ENCODE measurements around the gene STK17A.

The STK17A gene

GRCh38 chr7:43629857-43630256 lies 46.9 kb downstream of the STK17A start:
- Histone ChIP-seq H3K36me3 (ENCODE audit: control insufficient read depth, insufficient read depth, low read length) (peaks cover 42% of the 10 kb centered on the region), H3K9me3 (ENCODE audit: control insufficient read depth, low read length) (no peaks in the 10 kb centered on the region), H3K4me1 (ENCODE audit: control insufficient read depth, insufficient read depth, low read length, poor library complexity, severe bottlenecking) (peaks cover 8% of the 10 kb centered on the region), H3K27me3 (replicated peaks; ENCODE audit: control insufficient read depth, insufficient read depth, low read length, poor library complexity, severe bottlenecking) (no peaks in the 10 kb centered on the region), H3K27ac (ENCODE audit: insufficient read depth, low read length, poor library complexity, severe bottlenecking) (no peak overlapping the region), H3K4me3 (ENCODE audit: insufficient read depth, low read depth, low read length, poor library complexity, severe bottlenecking) (no peak overlapping the region)
- DNase-seq: no peak

DNA sequence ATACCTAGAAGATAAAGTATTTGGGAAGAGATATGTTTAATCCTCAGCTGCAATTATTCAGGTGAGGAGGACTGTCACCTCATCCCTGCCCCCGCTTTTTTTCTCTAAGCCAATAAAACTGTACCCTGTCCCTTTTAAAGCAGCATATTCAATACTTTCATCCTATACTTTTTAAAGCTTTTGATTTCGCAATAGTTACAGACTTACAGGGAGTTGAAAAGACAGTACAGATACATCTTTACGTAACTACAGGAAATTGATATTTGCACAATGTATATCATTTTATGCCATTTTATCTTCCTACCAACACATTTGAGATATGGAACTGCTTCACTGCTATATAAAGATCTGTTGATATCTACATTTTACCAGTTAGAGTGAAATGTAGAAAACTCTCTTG lies 47.6 kb downstream of the STK17A start:
- no peaks in the 10 kb centered on the region for H3K27me3 ChIP-seq (replicated peaks; ENCODE audit: control insufficient read depth, insufficient read depth, low read length, poor library complexity, severe bottlenecking)
- H3K36me3 ChIP-seq (ENCODE audit: control insufficient read depth, insufficient read depth, low read length): peaks cover 42% of the 10 kb centered on the region
- no peak overlapping the region for H3K27ac ChIP-seq (ENCODE audit: insufficient read depth, low read length, poor library complexity, severe bottlenecking)
- no peak for DNase-seq
- no peak overlapping the region for H3K4me3 ChIP-seq (ENCODE audit: insufficient read depth, low read depth, low read length, poor library complexity, severe bottlenecking)
- H3K9me3 ChIP-seq (ENCODE audit: control insufficient read depth, low read length): no peaks in the 10 kb centered on the region
- peaks cover 1% of the 10 kb centered on the region for H3K4me1 ChIP-seq (ENCODE audit: control insufficient read depth, insufficient read depth, low read length, poor library complexity, severe bottlenecking)

GRCh38 chr7:43631559-43631958 lies 48.7 kb downstream of the STK17A start:
- Histone ChIP-seq H3K4me3 (ENCODE audit: insufficient read depth, low read depth, low read length, poor library complexity, severe bottlenecking) (no peak overlapping the region), H3K27ac (ENCODE audit: insufficient read depth, low read length, poor library complexity, severe bottlenecking) (no peak overlapping the region), H3K27me3 (replicated peaks; ENCODE audit: control insufficient read depth, insufficient read depth, low read length, poor library complexity, severe bottlenecking) (no peaks in the 10 kb centered on the region), H3K36me3 (ENCODE audit: control insufficient read depth, insufficient read depth, low read length) (peaks cover 44% of the 10 kb centered on the region), H3K9me3 (ENCODE audit: control insufficient read depth, low read length) (no peaks in the 10 kb centered on the region), H3K4me1 (ENCODE audit: control insufficient read depth, insufficient read depth, low read length, poor library complexity, severe bottlenecking) (no peaks in the 10 kb centered on the region)
- DNase-seq: no peak

- Histone ChIP-seq H3K4me3 (ENCODE audit: insufficient read depth, low read depth, low read length, poor library complexity, severe bottlenecking) (no peak overlapping the region), H3K9me3 (ENCODE audit: control insufficient read depth, low read length) (no peaks in the 10 kb centered on the region), H3K36me3 (ENCODE audit: control insufficient read depth, insufficient read depth, low read length) (peaks cover 39% of the 10 kb centered on the region), H3K27ac (ENCODE audit: insufficient read depth, low read length, poor library complexity, severe bottlenecking) (no peak overlapping the region), H3K4me1 (ENCODE audit: control insufficient read depth, insufficient read depth, low read length, poor library complexity, severe bottlenecking) (peaks cover 9% of the 10 kb centered on the region), H3K27me3 (replicated peaks; ENCODE audit: control insufficient read depth, insufficient read depth, low read length, poor library complexity, severe bottlenecking) (no peaks in the 10 kb centered on the region)
- DNase-seq: no peak
These were observed 49.8 kb downstream of the STK17A start for GRCh38 chr7:43632746-43633145.

- Histone ChIP-seq H3K36me3 (ENCODE audit: control insufficient read depth, insufficient read depth, low read length) (peaks cover 38% of the 10 kb centered on the region), H3K9me3 (ENCODE audit: control insufficient read depth, low read length) (no peaks in the 10 kb centered on the region), H3K4me3 (ENCODE audit: insufficient read depth, low read depth, low read length, poor library complexity, severe bottlenecking) (no peak overlapping the region), H3K27me3 (replicated peaks; ENCODE audit: control insufficient read depth, insufficient read depth, low read length, poor library complexity, severe bottlenecking) (no peaks in the 10 kb centered on the region), H3K4me1 (ENCODE audit: control insufficient read depth, insufficient read depth, low read length, poor library complexity, severe bottlenecking) (peaks cover 18% of the 10 kb centered on the region), H3K27ac (ENCODE audit: insufficient read depth, low read length, poor library complexity, severe bottlenecking) (no peak overlapping the region)
- no peak for DNase-seq
These were observed 51.5 kb downstream of the STK17A start for GRCh38 chr7:43634384-43634783.

- H3K4me3 ChIP-seq (ENCODE audit: insufficient read depth, low read depth, low read length, poor library complexity, severe bottlenecking): no peak overlapping the region
- H3K4me1 ChIP-seq (ENCODE audit: control insufficient read depth, insufficient read depth, low read length, poor library complexity, severe bottlenecking): peaks cover 18% of the 10 kb centered on the region
- H3K9me3 ChIP-seq (ENCODE audit: control insufficient read depth, low read length): no peaks in the 10 kb centered on the region
- no peaks in the 10 kb centered on the region for H3K27me3 ChIP-seq (replicated peaks; ENCODE audit: control insufficient read depth, insufficient read depth, low read length, poor library complexity, severe bottlenecking)
- DNase-seq: no peak
- H3K36me3 ChIP-seq (ENCODE audit: control insufficient read depth, insufficient read depth, low read length): peaks cover 41% of the 10 kb centered on the region
- peak overlapping the region; percentile 19 for H3K27ac ChIP-seq (ENCODE audit: insufficient read depth, low read length, poor library complexity, severe bottlenecking)
These were observed 53.2 kb downstream of the STK17A start for GRCh38 chr7:43636093-43636492.

GRCh38 chr7:43637114-43637806 lies 54.4 kb downstream of the STK17A start:
- no peak overlapping the region for H3K4me3 ChIP-seq (ENCODE audit: insufficient read depth, low read depth, low read length, poor library complexity, severe bottlenecking)
- peaks cover 40% of the 10 kb centered on the region for H3K36me3 ChIP-seq (ENCODE audit: control insufficient read depth, insufficient read depth, low read length)
- no peaks in the 10 kb centered on the region for H3K27me3 ChIP-seq (replicated peaks; ENCODE audit: control insufficient read depth, insufficient read depth, low read length, poor library complexity, severe bottlenecking)
- H3K4me1 ChIP-seq (ENCODE audit: control insufficient read depth, insufficient read depth, low read length, poor library complexity, severe bottlenecking): peaks cover 18% of the 10 kb centered on the region
- no peak for DNase-seq
- no peaks in the 10 kb centered on the region for H3K9me3 ChIP-seq (ENCODE audit: control insufficient read depth, low read length)
- H3K27ac ChIP-seq (ENCODE audit: insufficient read depth, low read length, poor library complexity, severe bottlenecking): peak overlapping the region; percentile 53

- Histone ChIP-seq H3K27ac (ENCODE audit: insufficient read depth, low read length, poor library complexity, severe bottlenecking) (peak overlapping the region; percentile 30), H3K4me1 (ENCODE audit: control insufficient read depth, insufficient read depth, low read length, poor library complexity, severe bottlenecking) (peaks cover 24% of the 10 kb centered on the region), H3K36me3 (ENCODE audit: control insufficient read depth, insufficient read depth, low read length) (peaks cover 28% of the 10 kb centered on the region), H3K4me3 (ENCODE audit: insufficient read depth, low read depth, low read length, poor library complexity, severe bottlenecking) (no peak overlapping the region), H3K9me3 (ENCODE audit: control insufficient read depth, low read length) (no peaks in the 10 kb centered on the region), H3K27me3 (replicated peaks; ENCODE audit: control insufficient read depth, insufficient read depth, low read length, poor library complexity, severe bottlenecking) (no peaks in the 10 kb centered on the region)
- DNase-seq: no peak
These were observed 57.1 kb downstream of the STK17A start for GRCh38 chr7:43639858-43640491.

DNA sequence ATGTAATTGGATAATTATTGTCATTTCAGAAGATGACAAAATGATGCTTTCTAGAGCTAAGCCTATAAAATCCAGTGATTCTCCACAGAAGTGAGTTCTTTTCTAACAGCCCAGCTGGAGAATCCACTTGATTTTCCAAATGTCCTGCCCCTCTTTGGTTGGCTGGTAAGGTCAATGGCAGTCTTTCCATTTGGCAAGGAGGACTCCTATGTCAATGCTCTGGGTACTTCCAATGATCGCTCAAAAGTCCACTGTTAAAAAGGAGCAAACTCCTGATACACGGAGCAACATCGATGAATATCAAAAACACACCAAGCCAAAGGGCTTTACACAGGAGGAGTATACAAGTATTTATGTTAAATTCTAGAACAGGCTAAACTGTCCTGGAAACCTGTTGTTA lies 57.8 kb downstream of the STK17A start:
- Histone ChIP-seq H3K4me3 (ENCODE audit: insufficient read depth, low read depth, low read length, poor library complexity, severe bottlenecking) (no peak overlapping the region), H3K27me3 (replicated peaks; ENCODE audit: control insufficient read depth, insufficient read depth, low read length, poor library complexity, severe bottlenecking) (no peaks in the 10 kb centered on the region), H3K9me3 (ENCODE audit: control insufficient read depth, low read length) (no peaks in the 10 kb centered on the region), H3K4me1 (ENCODE audit: control insufficient read depth, insufficient read depth, low read length, poor library complexity, severe bottlenecking) (peaks cover 31% of the 10 kb centered on the region), H3K36me3 (ENCODE audit: control insufficient read depth, insufficient read depth, low read length) (peaks cover 22% of the 10 kb centered on the region), H3K27ac (ENCODE audit: insufficient read depth, low read length, poor library complexity, severe bottlenecking) (peak overlapping the region; percentile 30)
- no peak for DNase-seq

- no peak overlapping the region for H3K27ac ChIP-seq (ENCODE audit: insufficient read depth, low read length, poor library complexity, severe bottlenecking)
- no peak for DNase-seq
- peaks cover 16% of the 10 kb centered on the region for H3K36me3 ChIP-seq (ENCODE audit: control insufficient read depth, insufficient read depth, low read length)
- H3K4me1 ChIP-seq (ENCODE audit: control insufficient read depth, insufficient read depth, low read length, poor library complexity, severe bottlenecking): peaks cover 44% of the 10 kb centered on the region
- no peaks in the 10 kb centered on the region for H3K27me3 ChIP-seq (replicated peaks; ENCODE audit: control insufficient read depth, insufficient read depth, low read length, poor library complexity, severe bottlenecking)
- no peak overlapping the region for H3K4me3 ChIP-seq (ENCODE audit: insufficient read depth, low read depth, low read length, poor library complexity, severe bottlenecking)
- no peaks in the 10 kb centered on the region for H3K9me3 ChIP-seq (ENCODE audit: control insufficient read depth, low read length)
These were observed 60.2 kb downstream of the STK17A start for GRCh38 chr7:43642897-43643630.
